VCaP (cell line): ENCODE measurements around the gene SPATA20.

Source experiments
- H3K27ac ChIP-seq: fragments of 450-650 bp; 2 replicates; pipeline ENCODE4 v1.5.1; 2017
- CTCF ChIP-seq: fragments of 450-650 bp; conservative IDR thresholded peaks from 2 replicates; pipeline ENCODE4 v1.5.1; 2017; ENCODE audit warnings: mild to moderate bottlenecking, moderate library complexity

Gene SPATA20

GRCh38 chr17:50583641-50584040 is 36.7 kb downstream of the SPATA20 start:
- no peak overlapping the region for H3K27ac ChIP-seq
- TF ChIP-seq CTCF: no peak

DNA sequence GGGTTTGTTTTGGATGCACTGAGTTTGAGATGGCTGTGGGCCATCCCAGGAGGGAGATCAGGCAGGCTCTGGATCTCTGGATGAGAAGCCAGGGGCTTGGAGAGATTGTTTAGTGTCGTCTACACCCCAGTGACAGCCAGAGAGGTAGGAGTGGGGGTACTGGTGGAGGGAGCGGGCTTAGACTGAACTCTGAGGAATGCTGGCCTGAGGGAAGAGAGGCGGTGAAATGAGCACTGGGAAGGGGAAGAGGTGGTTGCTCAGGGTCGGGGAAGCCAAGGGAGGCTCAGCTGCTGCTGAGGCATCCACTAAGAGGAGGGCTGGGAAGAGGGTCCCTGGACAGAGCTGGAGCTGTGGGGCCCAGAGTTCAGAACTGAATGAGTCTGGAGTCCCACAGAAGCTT is 37.1 kb downstream of the SPATA20 start:
- no peak for TF ChIP-seq CTCF
- no peak overlapping the region for H3K27ac ChIP-seq

- no peak overlapping the region for H3K27ac ChIP-seq
- TF ChIP-seq CTCF: no peak
Observed at GRCh38 chr17:50584749-50585148, 37.8 kb downstream of the SPATA20 start.

- TF ChIP-seq CTCF: no peak
- no peak overlapping the region for H3K27ac ChIP-seq
Observed at GRCh38 chr17:50585346-50585745, 38.4 kb downstream of the SPATA20 start.

- no peak overlapping the region for H3K27ac ChIP-seq
- no peak for TF ChIP-seq CTCF
Observed at GRCh38 chr17:50585891-50586290, 38.9 kb downstream of the SPATA20 start.

GRCh38 chr17:50586421-50587247 is 39.7 kb downstream of the SPATA20 start:
- no peak for TF ChIP-seq CTCF
- H3K27ac ChIP-seq: no peak overlapping the region

- TF ChIP-seq CTCF: no peak
- H3K27ac ChIP-seq: no peak overlapping the region
Observed at GRCh38 chr17:50587571-50587970, 40.6 kb downstream of the SPATA20 start.
